ENCODE measurements around the gene RMC1.

The RMC1 gene

DNA sequence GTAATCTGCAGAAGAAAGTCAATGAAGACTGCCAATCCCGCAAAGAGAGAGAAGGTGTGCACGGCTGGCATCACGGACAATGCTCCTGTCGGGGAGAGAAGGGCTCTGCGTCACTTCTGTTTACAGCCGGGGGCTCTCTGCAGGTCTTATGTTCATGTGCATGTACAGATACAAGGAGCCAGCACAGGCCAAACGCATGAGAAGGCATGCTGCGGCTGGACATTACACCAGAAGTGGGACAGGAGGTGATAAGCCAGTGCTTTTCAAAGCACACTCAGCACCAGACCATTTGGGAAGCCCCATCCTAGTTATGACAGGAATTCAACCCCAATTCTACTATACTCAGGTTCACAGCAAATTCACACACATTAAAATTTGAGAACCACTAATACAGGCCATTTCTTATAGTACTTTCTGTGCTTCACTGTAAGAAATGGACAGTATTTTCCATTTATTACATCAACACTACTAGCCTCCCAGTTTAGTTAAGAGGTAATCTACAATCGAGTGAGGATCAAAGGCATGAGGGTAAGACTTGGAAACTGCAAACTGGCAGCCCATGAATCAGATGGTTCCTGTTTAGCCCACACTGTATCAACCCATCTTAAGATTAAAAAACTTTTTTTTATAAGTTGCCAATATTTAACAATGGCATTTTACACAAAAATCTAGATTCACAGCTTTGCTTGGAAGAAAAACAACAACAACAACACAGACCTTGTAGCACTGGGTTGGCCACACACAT is 38.2 kb downstream of the RMC1 start:
- no peak overlapping the region for H3K4me3 ChIP-seq (ENCODE audit: low read length)
- no peak for DNase-seq (ENCODE audit: low read depth)
- no peak for TF ChIP-seq CTCF (conservative IDR thresholded peaks at IDR 0.05; ENCODE audit: low read length)

DNA sequence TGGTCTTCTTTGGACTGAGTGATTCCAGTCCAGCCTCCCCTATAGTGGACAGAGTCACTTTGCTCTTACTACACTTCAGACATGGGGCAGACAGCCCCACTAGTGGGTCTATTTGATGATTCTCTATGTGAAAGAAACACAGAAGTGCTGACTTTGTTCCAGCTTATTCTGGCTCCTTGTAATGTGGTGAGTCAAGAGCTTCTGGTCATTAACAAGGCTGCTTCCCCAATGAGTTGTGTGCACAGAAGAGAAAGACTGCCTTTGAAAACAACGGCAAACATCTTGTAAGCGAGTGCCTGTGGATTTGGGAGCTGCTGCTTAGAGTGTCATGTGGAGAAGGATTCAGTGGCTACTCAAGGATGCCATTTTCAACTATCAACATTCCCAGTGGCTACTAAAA is 39.1 kb downstream of the RMC1 start:
- DNase-seq (ENCODE audit: low read depth), result no peak
- no peak overlapping the region for H3K4me3 ChIP-seq (ENCODE audit: low read length)
- no peak for TF ChIP-seq CTCF (conservative IDR thresholded peaks at IDR 0.05; ENCODE audit: low read length)

DNA sequence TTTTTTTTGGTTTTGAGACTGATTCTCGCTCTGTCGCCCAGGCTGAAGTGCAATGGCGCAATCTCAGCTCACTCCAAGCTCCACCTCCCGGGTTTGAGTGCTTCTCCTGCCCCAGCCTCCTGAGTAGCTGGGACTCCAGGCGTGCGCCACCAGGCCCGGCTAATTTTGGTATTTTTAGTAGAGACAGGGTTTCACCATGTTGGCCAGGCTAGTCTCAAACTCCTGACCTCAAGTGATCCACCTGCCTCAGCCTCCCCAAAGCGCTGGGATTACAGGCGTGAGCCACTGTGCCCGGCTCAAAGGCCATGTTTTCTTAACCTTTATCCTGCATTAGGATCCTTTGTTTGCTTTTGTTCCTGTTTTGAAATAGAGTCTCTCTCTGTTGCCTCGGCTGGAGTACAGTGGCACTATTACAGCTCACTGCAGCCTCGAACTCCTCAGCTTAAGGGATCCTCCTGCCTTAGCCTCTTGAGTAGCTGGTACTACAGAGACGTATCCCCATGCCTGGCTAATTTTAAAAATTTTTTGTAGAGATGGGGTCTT is 42.0 kb downstream of the RMC1 start:
- no peak for DNase-seq (ENCODE audit: low read depth)
- no peak for TF ChIP-seq CTCF (conservative IDR thresholded peaks at IDR 0.05; ENCODE audit: low read length)
- no peak overlapping the region for H3K4me3 ChIP-seq (ENCODE audit: low read length)

DNA sequence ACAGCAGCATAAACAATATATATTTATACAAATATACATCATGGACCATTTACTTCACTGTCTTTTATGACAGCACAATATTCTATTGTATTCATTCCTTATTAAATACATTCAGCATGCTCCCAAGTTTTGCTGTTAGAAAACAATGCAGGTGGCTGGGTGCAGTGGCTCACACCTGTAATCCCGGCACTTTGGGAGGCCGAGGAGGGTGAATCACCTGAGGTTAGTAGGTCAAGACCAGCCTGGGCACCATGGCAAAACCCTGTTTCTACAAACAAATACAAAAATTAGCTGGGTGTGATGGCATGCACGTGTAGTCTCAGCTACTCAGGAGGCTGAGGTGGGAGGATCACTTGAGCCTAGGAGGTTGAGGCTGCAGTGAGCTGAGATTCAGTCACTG is 44.0 kb downstream of the RMC1 start:
- no peak for DNase-seq (ENCODE audit: low read depth)
- no peak for TF ChIP-seq CTCF (conservative IDR thresholded peaks at IDR 0.05; ENCODE audit: low read length)
- no peak overlapping the region for H3K4me3 ChIP-seq (ENCODE audit: low read length)

- peak; percentile 58 for DNase-seq (ENCODE audit: low read depth)
- TF ChIP-seq CTCF (conservative IDR thresholded peaks at IDR 0.05; ENCODE audit: low read length), result no peak
- H3K4me3 ChIP-seq (ENCODE audit: low read length), result no peak overlapping the region
Observed at GRCh38 chr18:23547846-23548245, 44.5 kb downstream of the RMC1 start.

GRCh38 chr18:23548275-23548674 is 45.0 kb downstream of the RMC1 start:
- TF ChIP-seq CTCF (conservative IDR thresholded peaks at IDR 0.05; ENCODE audit: low read length), result no peak
- no peak overlapping the region for H3K4me3 ChIP-seq (ENCODE audit: low read length)
- DNase-seq (ENCODE audit: low read depth), result peak; percentile 48

- no peak for DNase-seq (ENCODE audit: low read depth)
- H3K4me3 ChIP-seq (ENCODE audit: low read length), result no peak overlapping the region
- TF ChIP-seq CTCF (conservative IDR thresholded peaks at IDR 0.05; ENCODE audit: low read length), result no peak
Observed at GRCh38 chr18:23548719-23549118, 45.4 kb downstream of the RMC1 start.
